GM18868 (cell line): ENCODE results near the gene SPEF1.

Source experiments
- ATAC-seq: cut with Tn5 transposase; IDR thresholded peaks from one replicate; pipeline ENCODE4 v1.9.1; 2021; ENCODE audit warnings: mild to moderate bottlenecking, moderate library complexity; ENCODE audit not compliant: unreplicated experiment

The SPEF1 gene

DNA sequence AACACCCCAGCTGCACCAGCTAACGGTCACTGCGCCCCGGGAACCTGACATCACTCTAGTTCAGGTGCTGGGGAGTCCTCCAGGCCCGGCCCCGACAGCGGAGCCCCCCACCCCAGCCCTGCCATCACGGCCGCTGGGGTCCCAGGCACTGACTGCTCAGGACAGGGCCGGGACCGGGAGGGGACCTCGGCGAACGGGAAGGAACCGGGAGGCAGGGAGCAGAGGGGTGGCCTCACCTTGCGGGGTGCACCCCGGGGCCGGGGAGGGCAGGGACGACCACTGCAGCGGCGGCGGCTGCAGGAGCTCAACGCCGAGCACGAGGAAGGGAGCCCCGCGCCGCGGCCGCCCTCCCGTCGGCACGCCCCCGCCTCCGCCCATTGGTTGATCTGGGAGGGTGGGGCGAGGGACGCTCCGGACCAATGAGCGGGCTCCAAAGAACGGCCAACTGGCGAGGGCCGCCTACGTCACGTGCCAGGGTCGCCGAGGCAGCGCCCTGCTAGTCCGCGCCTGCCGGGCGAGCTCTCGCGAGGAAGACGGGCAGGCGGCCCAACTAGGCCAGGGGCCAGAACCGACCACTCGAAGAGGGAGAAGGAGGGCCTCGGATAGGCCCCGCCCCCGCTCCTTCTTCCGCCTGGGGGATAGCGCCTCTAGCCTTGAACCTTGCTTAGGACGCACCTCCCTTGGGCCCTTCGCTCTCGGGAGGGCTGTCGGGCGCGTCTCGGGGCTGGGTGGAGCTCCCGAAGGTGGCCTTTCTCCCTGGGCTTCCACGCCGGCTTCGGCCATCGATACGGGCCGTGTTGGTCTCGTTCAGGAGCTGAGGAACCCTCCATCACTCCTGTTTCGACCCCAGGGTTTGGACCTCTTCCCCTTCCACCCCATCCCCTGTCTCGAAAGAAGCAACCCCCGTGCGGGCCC is 13.6 kb downstream of the SPEF1 start, which contains the start of gene ADISSP:
ADISSP (minus strand) TSS at position 327 of the 915 bp plus-strand sequence. CDS start 7,653 bp downstream, outside the sequence.
- ATAC-seq: peak; percentile 93

DNA sequence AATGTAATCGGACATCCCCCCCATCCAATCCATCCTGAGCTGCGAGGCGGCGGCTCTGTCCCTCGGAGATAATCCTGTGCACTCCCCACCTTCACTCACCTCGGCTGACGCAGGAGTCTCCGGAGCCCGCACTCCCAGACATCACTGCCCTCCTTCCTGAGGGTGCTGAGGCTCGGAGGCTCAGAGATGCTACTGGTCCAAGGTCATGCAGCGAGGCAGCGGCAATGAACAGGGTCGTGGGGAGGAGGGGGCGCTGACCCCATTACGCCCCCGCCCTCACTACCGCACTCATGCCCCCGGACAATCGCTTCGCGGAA is 14.2 kb downstream of the SPEF1 start:
- no peak for ATAC-seq

DNA sequence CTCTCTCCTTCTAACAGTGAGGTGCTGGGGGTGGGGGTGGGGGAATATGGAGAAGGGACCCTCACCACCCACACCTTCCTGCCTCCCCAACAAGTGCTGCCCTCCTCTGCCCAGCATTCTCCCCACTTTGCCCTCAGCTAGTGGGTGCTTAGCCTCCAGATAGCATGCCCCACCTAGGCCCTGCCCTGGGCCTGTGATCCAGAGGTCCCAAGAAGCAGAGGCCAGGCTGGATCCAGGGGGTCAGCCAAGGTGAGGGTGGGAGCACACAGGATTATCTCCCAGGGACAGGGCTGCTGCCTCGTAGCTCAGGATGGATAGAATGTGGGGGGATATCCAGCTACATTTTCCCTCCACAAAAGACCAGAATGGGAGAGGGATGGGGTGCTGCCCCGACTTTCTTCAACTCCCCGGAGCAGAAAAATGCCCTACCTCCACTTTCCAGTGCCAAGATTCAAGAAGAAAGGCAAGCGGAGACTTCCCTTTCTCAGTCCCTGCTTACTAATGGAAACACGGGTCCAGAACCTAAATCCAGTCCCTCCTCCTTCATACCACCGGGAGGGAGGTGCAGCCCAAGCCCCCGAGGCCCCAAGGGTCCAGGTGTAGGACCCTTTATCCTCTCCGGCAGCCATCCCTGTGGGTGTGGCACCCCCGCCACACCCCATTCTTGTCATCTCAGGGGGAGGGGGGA is 14.7 kb downstream of the SPEF1 start:
- ATAC-seq: no peak

DNA sequence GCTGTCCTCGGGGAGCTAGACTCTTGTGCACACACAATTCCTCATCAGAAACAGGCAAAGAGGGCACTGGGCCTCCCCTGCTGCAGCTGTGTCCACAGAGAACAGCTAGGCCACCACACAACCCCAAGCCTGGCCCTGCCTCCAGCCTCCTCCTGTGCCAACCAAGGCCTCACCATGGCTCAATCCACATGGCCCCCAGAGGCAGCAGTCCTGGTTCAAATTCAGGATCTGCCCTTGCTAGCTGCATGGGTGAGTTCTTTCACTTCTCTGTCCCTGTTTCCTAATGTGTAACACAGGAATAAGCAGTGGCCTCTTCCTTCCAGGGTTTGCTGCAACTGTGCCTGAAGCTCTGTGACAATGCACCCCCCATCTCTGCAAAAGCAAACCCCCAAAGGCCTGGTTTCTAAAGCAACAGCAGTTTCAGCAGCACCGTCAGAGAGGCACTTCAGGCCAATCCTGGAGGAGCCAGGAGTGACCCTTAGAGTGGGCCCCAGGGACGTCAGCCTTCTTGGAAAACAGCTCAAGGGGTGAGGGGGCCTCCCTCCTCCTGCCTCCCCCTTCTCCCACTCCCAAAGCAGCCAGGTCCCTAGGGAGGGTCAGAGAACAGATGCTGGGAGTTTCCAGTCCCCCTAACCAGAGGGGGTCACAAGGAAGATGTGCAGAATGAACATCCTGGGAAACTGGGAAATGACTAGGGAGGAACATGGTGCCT is 15.9 kb downstream of the SPEF1 start:
- ATAC-seq: no peak

DNA sequence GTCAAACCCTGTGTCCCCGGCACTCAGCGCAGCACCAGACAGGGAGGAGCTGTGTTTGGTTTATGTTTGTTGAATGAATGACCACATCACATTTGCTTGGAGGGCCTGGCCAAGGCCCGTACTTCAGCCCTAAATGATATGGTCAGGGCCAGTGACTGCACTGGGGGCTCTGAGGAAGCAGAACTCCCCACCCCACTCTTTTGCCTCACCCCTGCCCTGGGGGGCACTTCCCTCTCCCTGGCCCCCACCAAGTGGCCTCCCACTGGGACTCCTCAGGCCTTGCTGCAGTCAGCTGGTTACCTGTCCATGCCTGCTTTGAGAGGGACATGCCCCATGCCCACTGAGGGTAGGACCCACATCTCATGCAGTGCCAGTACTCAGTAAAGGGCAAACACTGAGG is 16.6 kb downstream of the SPEF1 start:
- no peak for ATAC-seq

DNA sequence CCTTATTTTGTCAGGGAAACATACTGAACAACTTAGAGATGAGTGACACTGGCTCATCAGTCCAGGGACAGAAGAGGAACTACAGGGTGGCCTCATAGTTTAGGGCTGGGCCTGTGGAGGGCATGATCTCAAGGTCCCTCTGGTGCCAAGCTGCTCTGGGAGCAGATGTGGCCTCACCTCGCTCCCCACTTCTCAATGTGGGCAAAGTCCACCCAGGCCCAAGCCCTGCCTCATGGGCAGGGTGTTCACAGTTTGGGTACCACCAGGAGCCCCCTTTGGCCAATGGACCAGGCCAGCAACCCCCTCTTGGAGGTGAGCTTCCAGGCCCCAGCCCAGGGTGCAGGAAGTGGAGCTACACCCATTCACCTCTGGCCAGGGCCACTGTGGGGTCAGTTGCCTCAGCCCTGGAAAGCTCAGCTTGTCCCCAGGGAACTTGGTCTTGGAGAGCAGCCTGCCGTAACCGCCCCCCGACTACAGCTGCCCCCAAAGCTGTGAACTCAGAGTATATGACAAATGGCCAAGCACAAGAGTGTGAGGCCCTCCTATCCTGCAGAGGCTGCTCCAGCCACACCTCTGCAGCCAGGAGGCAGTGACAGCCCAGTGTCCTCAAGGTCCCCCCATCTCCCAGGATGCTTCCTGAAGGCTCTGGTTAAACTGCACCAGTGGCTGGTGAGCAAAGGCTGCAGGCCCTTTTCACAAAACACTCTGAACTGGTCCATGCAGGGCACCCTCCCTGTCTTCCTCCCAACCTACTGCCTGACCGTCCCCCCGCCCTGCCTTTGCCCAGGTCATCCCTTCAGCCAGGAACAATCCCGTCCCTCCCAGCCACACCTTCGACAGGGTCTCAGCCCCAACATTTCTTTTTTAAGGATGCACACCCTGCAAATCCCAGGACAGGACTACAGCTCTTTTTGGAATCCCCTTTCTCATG is 17.3 kb downstream of the SPEF1 start:
- ATAC-seq: no peak

DNA sequence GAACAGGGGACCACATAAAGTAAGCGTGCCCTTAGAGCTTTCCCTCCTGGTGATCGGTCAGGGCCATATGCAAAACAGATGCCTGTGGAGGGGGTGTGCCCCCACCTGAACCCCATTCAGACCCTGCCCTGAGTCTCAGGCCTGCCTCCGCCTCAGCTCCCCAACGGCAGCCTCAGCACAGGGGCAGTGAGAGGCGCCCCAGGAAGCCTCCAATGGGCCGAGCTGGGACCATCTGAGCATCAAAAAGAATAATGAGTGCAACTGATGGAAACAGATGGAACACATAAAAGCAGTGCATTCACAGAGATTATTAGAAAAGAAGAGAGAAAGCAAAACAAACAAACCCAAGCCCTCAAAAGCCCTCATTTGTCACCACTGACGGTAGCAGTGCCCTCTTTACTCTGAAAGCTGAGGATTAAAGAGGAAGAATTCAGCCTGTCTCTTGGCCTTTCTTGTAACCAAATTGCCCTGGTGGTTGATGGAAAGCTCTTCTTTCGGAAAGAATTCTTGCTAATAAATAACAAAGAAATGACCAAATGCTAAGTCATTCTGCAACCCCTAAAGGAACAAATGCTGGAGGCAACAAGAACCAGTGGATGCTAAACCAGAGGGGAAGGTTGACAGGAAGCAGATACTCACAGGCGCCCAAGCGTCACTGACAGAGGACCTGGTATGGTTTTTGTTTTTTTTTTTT is 20.4 kb downstream of the SPEF1 start:
- no peak for ATAC-seq

DNA sequence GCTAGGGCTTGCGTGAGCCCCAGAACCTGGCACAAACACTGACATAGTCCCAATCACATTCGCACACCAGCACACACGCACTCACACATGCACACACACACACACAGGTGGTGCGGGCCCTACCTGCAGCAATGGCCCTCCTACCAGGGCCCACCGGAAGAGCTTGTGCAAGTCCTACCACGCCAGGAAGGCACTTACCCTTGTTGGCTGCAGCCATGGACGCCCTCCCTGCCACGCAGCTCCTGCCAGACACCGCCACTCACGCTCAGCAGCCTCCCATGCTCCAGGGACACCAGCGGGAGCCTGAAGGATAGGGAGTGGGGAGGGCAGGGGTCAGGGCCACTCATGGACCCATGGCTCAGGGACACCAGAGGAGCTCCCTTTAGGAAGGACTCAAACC is 21.4 kb downstream of the SPEF1 start:
- no peak for ATAC-seq

DNA sequence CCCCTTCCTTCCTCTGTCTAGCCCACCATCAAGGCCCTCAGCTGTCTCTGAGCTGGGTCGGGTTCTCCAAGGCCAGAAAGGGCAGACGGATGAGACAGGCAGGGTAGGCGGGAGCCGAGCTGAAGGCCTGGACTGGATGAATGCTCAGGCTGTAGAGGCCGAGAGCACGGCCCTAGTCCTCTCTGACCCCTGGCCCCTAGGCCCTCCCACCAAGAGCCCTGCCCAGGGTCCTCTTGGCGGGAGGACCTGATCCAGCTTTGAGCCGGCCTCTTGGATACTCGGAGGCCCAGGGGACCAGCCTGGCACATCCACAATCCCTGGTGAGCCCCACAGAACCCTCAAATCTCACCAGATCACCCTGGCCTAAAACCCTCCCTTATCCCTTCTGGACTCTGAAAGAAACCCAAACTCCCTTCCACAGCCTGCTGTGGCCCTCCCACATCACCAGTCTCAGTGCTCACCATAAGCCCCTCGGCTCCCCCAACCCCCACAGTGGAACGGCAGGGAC is 21.9 kb downstream of the SPEF1 start:
- no peak for ATAC-seq

DNA sequence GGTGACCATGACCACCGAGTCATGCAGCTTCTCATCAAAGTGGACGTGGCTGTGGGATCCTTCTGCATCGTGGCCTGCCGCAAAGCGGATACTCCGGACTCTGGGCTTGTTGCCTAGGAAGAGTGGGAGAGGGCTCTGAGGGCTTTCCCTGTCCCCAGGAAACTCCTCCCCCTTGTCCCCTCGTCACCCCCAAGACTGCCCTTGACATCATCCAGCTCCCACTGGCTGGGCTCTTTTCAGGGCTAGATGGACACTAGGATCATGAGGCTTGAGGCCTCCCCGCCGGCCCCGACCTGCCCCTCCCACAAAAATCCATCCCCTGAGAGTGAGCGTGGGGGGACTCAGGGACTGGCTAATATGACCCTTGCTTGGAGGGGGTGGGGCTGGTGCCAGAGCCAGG is 22.7 kb downstream of the SPEF1 start:
- no peak for ATAC-seq

DNA sequence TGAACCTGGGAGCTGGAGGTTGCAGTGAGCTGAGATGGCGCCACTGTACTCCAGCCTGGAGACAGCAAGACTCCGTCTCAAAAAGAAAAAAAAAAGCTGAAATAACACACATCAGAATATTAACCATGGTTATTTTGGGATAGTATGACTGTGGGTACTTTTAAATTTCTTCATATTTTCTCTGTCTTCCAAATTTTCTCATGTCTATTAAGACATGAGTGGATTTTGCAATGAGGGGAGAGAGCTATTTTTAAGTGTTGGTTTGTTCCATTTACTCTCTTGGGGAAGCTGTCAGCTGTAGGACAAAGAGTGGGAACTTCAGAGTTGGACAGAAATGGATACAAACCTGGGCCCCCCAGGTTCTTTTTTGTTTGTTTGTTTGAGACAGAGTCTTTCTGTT is 24.0 kb downstream of the SPEF1 start:
- no peak for ATAC-seq

DNA sequence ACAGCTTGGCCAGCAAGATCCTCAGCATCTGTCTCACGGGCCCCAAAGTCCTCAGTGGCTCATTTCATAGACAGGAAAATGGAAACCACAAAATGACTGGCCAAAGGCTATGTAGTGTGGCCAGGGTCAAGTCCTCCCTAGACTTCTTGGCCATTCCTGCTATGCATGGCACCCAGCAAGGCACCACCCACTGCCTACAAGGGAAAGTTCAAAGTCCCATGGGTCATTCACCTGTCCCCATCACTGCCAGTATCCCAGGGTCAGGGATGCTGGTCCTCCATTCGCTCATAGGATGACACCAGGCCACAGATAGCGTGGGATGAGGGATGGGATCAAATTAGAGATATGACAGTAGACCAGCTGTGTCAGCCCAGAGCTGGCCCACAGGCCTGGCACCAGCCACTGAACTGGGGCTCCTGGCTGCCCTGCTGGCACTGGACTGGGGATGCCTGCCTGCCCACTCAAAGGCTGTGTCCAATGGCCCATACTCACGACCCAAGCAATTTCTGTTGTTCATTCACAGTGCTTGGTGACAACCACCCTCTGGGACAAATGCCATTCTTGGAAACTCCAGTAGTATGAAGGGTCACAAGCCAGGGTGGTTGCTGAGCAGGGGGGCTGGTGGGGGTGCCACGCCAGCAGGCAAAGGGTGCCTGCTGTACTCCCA is 25.3 kb downstream of the SPEF1 start:
- no peak for ATAC-seq

DNA sequence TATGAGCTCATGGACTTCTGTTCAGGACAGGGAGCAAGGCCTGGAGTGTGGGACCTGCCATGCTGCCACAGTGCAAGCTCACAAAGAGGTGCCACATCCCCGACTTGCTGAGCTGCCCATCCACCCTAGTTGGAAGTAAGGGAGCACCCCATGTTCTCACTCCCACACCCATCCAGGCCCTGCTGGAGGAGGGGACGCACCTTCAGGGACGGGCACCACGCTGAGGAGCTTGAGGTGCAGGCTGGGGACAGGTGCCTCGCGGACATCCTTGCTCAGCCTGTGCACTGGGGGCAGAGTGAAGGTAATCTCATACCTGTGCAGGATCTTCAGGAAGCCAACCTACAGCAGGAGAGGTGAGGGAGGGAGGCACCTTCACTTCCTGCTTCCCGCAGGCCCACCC is 26.0 kb downstream of the SPEF1 start:
- ATAC-seq: no peak

DNA sequence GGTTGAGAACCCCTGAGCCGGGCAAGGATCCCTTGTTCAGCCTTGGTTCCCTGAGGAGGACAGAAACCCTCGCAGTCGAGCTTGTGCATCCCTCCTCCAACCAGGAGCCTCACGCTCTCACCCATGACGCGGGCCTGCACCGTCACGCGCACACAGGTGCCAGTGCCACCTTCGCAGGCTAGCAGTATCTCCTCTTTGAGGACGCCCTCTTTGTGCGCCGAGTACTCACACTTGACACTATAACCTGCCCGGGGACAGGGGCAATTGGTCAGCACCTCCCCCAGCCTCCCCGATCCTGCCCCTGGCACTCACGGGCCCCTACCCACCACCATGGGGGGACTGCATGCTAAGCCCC is 27.0 kb downstream of the SPEF1 start:
- no peak for ATAC-seq

DNA sequence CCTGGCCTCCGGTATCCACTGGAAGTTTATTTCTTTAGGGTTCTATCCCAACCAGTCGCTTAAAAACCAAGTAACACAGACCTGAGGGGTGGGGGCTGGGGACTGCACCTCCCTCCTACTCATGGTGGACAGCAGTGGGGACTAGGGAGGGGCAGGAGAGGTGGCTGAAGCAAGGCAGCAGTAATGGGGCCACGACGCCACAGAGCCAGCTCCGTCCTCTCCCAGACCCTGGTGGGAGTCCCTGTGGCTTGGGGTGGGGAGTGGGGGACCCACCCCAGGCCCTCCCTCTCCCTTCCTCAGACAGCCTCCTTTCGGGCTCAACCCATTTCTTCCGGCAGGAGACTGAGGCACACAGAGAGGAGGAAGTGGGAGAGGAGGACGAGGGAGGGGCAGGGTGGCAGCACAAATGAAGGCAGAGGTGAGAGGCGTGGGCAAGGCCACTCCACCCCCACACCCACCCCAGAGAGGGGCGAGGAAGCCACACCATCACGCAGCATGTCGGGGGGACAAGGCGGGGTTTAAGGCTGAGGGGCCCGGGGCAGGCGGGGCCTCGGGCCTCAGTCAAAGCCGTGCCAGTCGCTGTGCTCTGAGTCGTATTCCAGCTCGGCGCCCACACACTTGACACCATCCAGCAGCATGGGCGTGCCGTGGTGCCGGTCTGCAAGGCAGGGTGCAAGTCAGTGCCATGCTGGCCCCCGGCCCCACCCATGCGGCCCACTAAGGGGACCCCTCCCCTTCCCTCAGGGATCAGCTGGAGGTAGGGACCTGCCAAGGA is 27.6 kb downstream of the SPEF1 start:
- no peak for ATAC-seq

DNA sequence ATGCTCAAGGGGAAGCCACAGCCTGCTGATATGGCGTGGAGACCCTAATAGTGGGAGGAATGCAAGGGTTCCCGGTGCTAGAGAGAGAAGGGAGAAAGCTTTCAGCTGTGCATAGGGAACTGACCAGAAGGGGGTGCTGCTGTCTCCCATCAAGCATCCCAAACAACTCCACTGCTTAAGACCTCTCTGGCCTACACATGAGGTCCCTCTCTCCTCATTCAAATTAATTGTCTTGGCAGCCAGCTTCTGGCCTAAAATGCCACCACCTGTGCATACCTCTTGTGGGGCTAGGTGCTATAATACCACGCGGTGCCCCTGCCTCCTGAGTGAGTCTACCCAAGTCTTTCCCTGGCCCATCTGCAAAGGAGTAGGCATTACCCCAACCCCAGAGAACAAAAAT is 28.1 kb downstream of the SPEF1 start:
- ATAC-seq: no peak

DNA sequence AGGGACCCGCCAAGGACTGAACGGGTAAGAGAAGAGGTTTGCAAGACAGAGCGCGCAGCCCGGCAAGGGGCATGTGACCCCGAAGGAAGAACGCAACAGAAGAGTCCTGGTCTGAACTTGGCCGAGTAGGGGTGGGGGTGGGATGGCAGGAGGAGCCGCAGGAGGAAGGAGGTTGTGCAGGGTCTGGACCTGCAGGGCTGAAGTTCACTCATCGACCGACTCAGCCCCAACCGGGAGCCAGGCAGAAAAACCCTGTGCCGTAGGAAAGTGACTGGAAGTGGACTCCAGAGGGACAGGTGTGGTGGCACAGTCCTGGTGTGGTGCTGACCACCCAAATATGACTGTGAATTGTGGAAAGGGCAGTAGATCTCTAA is 28.9 kb downstream of the SPEF1 start:
- no peak for ATAC-seq

DNA sequence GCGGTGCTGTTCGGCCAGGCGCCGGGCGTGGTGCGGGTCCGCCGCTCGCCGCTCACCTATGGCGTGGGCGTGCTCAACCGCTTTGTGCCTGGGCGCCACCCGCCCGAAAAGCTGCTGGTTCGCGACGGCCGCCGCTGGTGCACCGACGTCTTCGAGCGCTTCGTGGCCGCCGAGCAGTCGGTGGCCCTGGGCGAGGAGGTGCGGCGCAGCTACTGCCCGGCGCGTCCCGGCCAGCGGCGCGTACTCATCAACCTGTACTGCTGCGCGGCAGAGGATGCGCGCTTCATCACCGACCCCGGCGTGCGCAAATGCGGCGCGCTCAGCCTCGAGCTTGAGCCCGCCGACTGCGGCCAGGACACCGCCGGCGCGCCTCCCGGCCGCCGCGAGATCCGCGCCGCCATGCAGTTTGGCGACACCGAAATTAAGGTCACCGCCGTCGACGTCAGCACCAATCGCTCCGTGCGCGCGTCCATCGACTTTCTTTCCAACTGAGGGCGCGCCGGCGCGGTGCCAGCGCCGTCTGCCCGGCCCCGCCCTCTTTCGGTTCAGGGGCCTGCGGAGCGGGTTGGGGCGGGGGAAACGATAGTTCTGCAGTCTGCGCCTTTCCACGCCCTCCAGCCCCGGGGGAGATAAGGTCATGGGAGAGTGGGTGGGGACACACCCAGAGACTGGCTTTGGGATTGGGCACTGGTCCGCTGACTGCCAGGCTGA is 29.4 kb downstream of the SPEF1 start:
- ATAC-seq: no peak
